Germinal center (tissue), 1 donor: ENCODE measurements around the gene MAZ.
"Not testable (repeated sequence)": the region's sequence is repeated elsewhere in the genome, so short reads cannot be mapped to it uniquely, and the experiment has no call there.

ENCODE experiments used
- DNase-seq: peaks from one replicate; pipeline ENCODE4 v3.0.0; 2012; ENCODE audit warnings: mixed read lengths, low spot score

Gene MAZ

GRCh38 chr16:29806099-29806579 is at the start of gene MAZ:
TSS of gene MAZ (plus strand) at chr16:29806529. CDS start at chr16:29806702, 173 bp downstream.
- DNase-seq = peak; percentile 88

- no peak for DNase-seq
Measured at GRCh38 chr16:29756654-29757053, 49.7 kb upstream of the MAZ start.

GRCh38 chr16:29757086-29757485 is 49.2 kb upstream of the MAZ start:
- not testable (repeated sequence) for DNase-seq

- no peak for DNase-seq
Measured at GRCh38 chr16:29757950-29758466, 48.3 kb upstream of the MAZ start.

GRCh38 chr16:29760567-29761279 is 45.6 kb upstream of the MAZ start:
- DNase-seq = no peak

GRCh38 chr16:29761280-29761651 is 45.1 kb upstream of the MAZ start:
- DNase-seq = not testable (repeated sequence)

GRCh38 chr16:29761882-29762281 is 44.4 kb upstream of the MAZ start:
- no peak for DNase-seq

GRCh38 chr16:29763326-29763725 is 43.0 kb upstream of the MAZ start:
- no peak for DNase-seq

- no peak for DNase-seq
Measured at GRCh38 chr16:29765167-29766032, 40.9 kb upstream of the MAZ start.

- no peak for DNase-seq
Measured at GRCh38 chr16:29766571-29766970, 39.8 kb upstream of the MAZ start.

GRCh38 chr16:29767062-29767461 is 39.3 kb upstream of the MAZ start:
- DNase-seq = no peak

GRCh38 chr16:29769507-29769906 is 36.8 kb upstream of the MAZ start:
- DNase-seq = no peak

- DNase-seq = no peak
Measured at GRCh38 chr16:29770250-29770929, 35.9 kb upstream of the MAZ start.

- DNase-seq = not testable (repeated sequence)
Measured at GRCh38 chr16:29772330-29772729, 34.0 kb upstream of the MAZ start.

- DNase-seq = no peak
Measured at GRCh38 chr16:29774730-29775129, 31.6 kb upstream of the MAZ start.

- DNase-seq = no peak
Measured at GRCh38 chr16:29775742-29776408, 30.5 kb upstream of the MAZ start.

- DNase-seq = no peak
Measured at GRCh38 chr16:29777576-29778350, 28.6 kb upstream of the MAZ start, which contains the start of gene ZG16. TSS of gene ZG16 (plus strand) at chr16:29778256. CDS start at chr16:29779267, 1,011 bp downstream.

GRCh38 chr16:29779474-29779873 is 26.9 kb upstream of the MAZ start:
- DNase-seq = no peak

GRCh38 chr16:29783094-29783953 is 23.0 kb upstream of the MAZ start:
- not testable (repeated sequence) for DNase-seq

- DNase-seq = no peak
Measured at GRCh38 chr16:29784157-29784556, 22.2 kb upstream of the MAZ start.
